HG02588 (cell line): ENCODE results near the gene WWOX.

Experiments
- ATAC-seq: cut with Tn5 transposase; IDR thresholded peaks from one replicate; pipeline ENCODE4 v1.9.1; 2021; ENCODE audit warnings: mild to moderate bottlenecking, moderate library complexity; ENCODE audit not compliant: unreplicated experiment

The WWOX gene

DNA sequence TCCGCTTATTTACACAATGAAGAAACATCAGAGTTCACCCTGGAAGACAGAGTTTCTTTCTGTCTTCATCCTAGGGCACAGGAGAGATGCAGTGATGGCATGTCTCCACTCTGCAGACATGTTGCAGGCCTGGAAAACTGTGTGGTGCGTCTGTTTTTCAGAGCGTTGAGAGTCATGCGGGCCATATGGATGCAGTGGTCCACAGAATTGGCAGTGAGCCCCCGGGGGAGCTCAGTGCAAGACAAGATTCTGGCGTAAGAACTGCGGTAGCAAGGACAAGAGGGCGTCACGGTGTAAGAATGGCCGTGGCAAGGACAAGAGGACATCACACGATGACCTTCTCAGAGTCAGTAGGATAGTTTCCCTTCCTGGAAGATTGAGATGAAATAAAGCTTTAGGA, 847.1 kb downstream of the WWOX start:
- ATAC-seq = no peak

DNA sequence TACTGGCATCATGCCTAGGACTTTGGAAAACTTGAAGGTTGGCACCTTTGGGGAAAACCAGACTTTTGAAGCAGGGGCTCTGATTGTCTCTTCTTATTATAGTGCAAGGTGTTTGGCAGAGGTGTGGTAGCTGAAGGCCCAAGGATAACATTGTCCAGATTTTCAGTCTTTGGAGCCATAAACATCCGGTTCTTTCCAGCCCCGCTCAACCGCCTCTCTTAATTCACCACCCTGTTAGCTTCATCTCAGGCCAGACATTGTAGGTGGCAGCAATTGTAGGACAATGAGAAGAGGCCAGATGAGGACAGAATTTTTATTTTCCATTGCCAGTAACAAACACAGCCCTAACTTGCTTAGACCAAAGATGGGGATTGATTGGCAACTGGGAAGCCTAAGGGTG, 851.3 kb downstream of the WWOX start:
- ATAC-seq = no peak

DNA sequence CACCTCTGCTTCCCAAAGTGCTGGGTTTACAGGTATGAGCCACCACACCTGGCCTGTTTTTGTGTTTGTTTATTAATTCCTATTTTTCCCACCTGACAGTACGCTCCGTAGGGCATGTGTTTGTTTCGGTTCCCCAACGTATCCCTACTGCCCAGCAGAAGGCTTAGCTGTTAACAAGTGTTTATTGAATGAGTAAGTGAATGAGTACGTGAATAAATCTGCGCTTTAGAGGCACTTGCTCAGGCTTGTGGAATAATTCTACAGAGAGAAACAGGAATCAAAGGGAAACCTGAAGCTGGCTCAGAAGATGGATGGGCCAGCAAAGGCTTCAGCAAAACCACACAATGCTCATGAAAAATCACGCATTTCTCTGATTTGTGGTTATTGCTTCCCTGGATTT, 853.2 kb downstream of the WWOX start:
- no peak for ATAC-seq

DNA sequence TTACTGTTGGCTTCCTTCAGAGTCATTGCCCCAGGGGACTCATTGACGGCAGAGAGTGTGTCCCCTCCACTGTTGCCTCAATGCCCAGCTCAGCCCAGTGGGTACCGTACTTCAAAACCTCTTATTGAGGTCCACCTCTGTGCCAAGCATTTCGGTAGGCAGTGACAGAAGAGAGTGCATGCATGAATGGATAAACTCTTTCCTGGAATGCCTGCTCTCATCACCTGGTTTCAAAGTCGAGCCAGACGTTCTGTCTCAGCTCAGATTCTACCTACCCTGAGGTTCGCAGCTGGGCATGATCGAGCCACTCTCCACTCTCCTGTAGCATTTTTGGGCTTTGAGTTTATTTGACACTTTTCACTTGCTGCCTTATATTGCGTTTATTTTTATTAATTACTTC, 854.1 kb downstream of the WWOX start:
- no peak for ATAC-seq

DNA sequence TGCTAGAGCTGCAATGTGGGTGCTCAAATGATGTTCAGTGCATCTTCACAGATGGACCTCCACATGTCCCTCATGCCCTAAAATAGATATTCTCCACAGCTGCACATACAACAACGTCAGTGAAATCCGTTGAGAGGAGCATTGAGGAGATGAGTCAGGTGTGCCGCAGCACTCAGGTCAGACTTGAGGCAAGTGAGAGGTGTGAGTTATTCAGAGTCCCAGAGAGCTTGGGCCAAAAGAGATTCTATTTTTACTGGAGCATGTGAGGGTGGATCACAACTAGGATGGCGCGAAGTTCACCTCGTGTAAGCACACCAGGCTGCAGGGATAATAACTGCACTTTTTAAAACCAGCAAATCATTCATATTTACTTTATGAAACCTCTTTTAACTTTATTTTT, 855.8 kb downstream of the WWOX start:
- ATAC-seq = no peak

DNA sequence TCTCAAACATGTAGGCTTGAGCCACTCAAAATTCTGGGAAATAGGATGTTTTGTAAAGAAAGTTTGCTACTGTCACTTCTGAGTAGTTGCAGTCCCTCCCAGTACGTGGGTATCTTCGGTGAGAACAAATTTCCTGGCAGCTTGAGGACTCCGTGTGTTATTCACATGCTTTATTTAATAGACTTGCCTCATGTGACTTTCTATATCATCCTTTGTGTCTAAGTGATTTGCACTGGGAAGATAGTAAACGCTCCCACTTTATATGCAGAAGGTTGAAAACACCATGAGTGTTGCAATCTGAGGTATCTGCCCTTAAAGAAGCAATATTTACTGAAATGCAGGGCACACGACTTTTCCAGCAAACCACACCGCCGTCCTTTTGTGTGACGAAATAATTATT, 857.4 kb downstream of the WWOX start:
- no peak for ATAC-seq

DNA sequence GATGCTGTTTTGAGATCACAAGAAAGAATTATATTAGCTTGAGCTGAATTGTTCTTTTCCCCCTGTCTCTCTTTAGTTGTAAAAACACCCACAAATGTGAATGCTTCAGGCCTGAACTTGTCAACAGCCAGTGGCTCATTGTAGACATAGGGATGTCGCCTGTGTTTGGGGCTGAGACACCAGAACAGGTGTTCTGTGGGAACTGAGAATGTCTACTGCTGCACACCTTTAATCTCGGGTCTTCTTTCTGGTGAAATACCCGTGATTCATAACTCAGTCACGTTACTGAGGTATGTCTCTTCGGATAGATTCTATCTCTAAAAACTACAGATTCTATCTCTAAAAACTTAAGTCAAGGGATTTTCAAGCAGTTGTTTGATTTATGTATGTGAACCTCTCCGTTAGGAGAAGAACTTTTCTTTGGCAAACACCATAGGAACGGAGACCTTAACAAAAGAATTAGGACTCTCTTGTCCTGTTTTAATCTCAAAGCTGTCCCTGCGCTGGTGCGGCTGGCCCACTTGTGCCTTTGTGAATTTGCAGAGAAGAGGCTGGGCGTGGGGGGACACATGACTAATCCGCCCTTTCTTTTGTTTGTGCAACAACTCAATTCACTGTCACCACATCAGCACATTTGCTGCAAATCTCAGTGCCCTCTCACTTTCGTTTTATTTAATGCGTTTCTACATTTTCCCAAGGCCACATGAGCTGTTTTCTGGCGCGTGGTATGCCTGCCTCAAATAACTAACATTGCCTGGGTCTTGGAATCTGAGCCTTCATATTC, 858.1 kb downstream of the WWOX start:
- ATAC-seq = no peak

DNA sequence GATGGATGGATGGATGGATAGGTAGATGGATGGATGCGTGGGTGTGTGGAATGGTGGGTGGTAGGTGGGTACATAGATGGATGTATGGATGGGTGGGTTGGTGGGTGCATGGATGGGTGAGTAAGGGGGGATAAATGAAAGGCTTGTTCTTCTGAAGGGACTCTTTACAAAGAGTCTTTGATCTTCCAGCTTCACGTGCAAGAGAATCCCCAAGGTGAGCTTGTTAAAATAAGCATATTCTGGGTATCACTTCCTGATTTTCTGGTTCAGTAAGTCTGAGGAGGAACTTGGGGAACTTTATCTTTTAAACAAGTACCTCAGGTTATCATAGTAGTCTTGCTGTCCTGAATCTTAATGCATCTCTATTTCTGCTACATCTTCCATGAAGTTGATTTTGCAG, 862.0 kb downstream of the WWOX start:
- ATAC-seq = peak; percentile 57

DNA sequence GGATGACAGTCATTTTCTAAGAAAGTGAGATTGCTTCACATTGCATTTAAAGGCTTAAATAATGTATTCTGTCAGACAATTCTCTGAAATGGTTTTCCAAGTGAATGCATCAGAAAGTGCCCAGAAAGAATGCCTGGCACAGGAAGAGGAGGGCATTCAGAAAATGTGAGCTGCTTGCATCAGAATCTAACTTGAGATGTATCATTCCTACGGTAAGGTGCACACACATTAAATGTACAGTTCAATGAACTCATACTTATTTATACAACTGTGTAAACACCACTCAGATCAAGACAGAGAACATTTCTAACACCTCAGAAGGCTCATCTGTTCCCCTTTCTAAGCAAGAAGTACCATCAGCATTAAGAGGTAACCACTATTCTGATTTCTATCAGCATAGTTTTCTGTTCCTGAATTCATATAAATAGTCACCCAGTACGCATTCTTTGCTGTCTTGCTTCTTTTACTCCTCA, 863.0 kb downstream of the WWOX start:
- ATAC-seq = peak; percentile 92

DNA sequence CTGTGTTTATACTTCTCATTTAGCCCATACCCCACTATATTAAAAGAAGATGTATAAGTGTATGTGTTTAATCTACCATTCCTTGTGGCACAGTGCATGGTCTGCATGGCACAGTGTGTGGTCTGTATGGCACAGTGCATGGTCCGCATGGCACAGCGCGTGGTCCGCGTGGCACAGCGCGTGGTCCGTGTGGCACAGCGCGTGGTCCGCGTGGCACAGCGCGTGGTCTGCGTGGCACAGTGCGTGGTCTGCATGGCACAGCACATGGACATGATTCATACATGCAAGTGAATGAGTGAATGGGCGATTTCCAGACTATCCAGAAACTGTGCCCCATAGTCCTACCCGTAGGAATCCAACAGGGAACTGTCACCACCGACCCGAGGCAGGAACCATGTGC, 868.5 kb downstream of the WWOX start:
- ATAC-seq = no peak

DNA sequence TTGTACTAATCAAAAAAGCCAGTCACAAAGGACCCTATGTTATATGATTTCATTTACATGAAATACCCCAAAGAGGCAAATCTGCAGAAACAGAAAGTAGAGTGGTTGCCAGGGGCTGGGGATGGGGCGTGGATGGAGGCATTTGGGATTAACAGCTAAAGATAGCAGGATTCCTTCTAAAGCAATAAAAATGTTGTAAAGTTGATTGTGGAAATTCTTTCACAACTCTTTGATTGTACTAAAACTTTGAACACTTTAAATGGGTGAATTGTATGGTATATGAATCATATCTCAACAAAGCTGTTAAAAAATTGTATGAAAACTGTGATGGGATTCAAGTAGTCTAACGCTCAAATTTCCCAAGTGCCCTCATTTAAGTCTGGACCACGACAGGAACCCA, 870.3 kb downstream of the WWOX start:
- ATAC-seq = no peak

DNA sequence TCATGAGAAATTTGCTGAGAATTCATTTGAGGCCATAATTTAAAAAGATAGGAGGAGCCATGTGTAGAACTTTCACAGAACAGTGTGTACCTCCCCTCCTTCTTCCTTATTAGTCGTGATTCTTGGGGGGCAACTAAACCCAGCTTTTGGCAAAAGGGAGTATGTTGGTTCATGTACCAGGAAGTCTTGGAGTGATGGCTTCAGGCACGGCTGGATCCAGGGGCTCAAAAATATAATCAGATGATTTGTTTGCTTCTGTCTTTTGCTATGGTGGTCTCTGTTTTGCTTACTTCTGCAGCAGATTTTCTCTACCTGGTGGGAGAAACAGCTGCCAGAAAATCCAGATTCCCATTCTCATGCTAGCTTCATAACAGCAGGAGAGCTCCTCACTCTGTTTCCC, 871.2 kb downstream of the WWOX start:
- no peak for ATAC-seq

DNA sequence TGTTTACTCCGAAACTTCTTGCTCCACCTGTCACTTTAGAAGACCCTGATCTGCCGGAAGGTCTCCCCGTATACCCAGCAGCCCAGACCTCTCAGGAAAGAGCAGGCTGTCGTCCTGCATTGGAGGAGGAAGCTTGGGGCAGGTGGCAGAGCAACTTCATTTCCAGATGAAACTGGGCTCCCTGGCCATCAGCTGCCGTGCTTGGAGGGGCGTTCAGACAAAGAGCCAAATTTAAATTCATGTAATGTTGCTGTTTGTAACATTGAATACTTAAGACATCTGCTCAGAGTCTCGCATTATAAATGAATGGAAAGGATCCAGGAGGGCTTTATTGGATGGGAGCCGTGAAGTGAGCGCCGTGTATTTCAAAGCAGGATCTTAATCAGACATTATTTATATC, 872.6 kb downstream of the WWOX start:
- ATAC-seq = no peak

DNA sequence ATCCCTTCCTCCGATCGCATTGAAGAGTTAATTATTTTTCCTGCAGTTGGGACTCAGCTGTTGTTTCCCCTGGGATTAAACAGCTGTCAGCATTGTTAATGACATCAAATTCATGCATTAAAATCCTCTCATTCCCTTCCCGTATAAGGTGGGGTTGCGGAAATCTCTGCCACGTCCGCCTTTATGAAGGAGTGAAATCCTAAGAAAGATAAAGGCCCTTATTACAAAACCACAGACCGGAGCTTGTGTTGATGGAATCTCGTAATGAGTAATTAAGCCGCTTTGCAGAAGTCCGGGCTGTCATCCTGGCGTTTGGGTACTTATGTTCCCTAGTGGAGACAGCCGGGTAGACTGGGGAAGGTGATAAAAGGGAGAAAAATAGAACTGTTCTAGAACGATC, 873.5 kb downstream of the WWOX start:
- ATAC-seq = no peak

DNA sequence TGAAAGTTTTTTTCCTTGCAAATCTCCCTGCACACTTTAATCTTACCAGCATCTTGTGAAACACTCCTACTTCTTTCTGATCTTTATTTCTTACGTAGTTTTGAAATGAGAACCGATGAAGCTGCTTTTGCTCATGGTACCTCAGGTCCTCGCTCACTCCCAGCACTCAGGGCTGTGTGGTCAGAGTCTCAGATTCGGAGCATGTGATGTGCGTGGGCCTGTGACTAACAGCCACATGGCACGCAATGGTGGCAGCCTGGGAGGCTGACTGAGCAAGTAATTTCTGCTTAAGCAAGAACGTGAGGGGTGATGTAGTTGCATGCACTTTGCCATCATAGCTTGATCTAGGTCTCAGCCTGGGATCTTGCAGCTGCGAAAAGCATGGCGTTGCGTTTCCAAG, 876.8 kb downstream of the WWOX start:
- ATAC-seq = no peak

DNA sequence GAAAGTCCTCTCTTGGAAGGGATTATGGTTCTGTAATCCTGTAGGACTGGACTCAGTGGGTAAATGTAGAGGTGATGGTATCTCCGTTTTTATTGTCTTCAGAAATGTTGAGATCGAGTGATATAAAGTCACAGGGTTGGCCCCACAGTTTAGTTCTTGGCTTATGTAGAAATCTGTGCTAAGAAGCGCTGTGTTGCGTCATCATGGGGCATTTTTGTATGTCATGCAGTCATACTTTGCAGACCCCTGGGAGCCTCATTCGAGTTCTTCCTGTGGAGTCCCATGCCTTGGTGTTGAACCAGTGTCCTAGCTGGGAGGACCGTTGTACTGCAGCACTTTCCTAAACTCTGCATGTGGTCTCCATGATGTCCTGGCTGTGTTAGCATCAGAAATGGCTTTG, 881.4 kb downstream of the WWOX start:
- ATAC-seq = no peak

DNA sequence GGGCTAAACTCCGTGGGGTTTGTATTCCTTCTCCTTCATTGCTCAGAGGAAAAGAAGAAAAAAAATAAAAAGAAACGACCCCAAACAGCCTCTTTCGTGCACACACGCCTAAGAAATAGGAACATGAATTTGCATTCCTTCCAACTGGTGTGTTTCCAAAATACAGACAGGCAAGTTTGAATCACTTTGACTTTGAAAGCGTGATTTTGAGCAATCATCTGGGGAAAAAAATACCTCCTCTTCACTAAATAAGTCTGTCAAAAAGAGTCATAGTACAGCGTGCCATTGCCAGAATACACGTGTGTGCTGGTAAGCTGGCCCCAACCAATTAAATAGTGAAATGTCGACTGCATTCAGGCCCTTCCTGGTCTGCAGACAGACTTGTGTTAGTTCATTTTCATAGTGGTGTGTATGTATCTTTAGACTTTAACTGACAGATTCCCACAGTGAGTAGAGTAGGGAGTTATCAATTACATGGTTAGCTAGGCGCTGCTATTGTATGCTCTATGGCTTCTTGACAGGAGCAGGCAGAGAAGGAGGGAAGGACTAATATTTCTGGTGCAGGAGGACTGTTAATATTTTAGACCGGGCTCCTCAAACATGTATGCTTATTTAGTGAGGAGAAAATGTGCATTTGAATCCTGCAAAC, 882.8 kb downstream of the WWOX start:
- no peak for ATAC-seq

DNA sequence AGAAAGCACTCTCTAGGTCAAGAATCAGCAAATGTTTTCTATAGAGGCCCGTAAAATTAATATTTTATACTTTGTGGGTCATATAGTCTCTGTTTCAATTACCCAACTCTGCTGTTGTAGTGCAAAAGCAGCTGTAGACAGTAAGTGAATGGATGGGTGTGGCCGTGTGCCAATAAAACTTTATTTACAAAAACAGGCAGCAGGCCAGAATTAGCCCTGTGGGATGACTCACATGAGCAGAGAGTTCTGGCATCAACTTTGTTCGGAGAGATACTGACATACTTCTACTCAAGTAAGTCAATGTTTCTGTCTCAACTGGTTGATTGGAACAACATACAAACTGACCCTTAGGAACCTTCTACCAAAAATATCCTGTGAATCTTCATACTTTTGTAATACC, 884.9 kb downstream of the WWOX start:
- ATAC-seq = no peak

DNA sequence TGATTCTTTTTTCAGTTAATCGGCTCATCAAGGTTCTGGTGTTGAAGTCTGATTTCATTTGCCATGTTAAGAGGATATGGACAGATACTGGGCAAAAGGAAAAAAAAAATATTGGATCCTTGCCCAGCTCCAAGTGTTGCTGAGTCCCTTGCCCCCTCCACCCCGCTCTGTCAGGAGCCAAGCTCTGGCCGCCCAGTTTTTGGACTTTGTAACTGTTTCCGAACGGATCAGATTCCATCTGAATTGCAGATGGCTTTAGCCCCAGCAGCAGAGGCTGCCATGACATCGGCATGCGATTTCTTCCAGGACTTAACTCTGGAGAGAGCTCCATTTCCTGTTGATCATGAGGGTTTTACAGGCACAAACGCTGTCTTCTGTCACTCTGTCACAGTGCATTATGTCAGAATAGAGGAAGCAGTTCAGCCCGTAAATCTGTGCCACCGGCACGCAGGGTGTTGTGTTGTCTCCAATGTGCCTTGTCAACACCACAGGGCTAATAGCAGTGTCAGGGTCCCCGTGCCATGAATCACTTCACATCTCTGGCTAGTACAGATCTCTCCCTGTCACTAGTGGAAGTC, 885.5 kb downstream of the WWOX start:
- ATAC-seq = no peak

DNA sequence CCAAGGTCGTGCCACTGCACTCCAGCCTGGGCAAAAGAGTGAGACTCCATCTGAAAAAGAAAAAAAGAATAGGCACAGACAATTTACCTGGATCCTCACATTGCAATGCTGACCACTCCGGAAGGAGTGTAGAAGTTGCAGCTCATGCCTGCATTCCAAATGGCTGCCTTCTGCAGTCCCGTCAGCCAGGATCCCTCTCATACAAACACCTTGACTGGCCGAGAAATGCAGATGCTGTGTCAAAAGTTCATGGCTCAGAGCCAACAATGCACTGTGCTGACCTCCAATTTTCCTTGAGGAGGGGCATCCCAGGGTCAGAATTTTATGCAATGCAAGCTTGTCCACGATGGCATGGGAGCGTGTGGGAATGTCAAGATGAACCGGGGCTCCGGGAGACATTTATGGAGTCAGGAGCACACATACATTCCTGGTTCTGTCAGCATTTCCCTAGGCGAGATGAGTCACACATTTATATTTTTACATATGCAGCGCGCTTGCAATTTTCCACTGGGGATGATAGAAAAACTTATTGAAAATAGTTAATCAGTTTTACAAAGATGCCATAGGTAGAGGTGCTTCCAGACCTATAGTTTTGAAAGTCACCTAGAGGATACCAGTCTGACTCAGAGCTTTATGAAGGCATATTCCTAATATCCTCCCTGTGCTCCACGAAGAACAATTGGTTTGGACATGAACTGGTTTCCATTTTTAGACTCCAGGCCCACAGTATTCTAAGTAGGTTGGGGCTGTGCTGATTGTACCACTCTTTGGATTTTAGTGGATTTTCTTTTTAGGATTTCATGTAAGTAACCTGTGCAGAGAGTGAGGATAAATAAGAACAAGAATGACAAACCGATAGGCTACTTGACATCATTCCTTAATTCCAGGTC, 886.5 kb downstream of the WWOX start:
- ATAC-seq = no peak

DNA sequence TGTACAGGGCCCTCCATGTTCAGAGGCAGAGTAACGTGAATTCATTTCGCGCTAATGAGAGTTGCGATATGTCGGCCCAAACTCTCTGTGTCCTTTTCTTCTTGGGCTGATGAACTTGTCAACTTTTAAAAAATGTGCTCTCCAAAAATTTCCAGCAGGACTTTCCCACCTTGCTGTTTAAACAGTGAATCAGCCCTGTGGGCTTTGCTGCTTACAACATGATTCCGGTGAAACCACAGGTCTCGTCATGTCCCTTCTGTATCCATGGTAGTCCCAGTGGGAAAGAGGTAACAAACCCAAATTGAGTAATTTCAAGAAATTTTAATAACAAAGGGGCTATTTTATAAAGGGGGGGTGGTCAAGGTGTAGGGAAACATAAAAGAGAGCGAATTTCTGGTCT, 888.2 kb downstream of the WWOX start:
- no peak for ATAC-seq
